ENCODE results near the gene NPW. TPM values are rescaled to one million over a fixed set of nuclear protein-coding genes. Genes with fewer than 3 reads are reported as not detected.

Gene NPW
- total and polyA plus RNA-seq, 3 donors from 2014 or later = 3.9 to 8.2 (median 7.3) TPM

- peaks cover 15% of the 10 kb centered on the region for H3K4me1 ChIP-seq
- no peaks in the 10 kb centered on the region for H3K9me3 ChIP-seq
- 7 to 17% methylated on average over 32 to 58 of the region's 58 CpGs for WGBS, 2 donors
- TF ChIP-seq, protein P1, sequence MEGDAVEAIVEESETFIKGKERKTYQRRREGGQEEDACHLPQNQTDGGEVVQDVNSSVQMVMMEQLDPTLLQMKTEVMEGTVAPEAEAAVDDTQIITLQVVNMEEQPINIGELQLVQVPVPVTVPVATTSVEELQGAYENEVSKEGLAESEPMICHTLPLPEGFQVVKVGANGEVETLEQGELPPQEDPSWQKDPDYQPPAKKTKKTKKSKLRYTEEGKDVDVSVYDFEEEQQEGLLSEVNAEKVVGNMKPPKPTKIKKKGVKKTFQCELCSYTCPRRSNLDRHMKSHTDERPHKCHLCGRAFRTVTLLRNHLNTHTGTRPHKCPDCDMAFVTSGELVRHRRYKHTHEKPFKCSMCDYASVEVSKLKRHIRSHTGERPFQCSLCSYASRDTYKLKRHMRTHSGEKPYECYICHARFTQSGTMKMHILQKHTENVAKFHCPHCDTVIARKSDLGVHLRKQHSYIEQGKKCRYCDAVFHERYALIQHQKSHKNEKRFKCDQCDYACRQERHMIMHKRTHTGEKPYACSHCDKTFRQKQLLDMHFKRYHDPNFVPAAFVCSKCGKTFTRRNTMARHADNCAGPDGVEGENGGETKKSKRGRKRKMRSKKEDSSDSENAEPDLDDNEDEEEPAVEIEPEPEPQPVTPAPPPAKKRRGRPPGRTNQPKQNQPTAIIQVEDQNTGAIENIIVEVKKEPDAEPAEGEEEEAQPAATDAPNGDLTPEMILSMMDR (IDR thresholded peaks at IDR 0.05) = no peak
- TF ChIP-seq POLR2A (IDR thresholded peaks at IDR 0.05) = no peak
- DNase-seq = no peak
- peak overlapping the region; percentile 77 to 79 for H3K4me3 ChIP-seq
- H3K36me3 ChIP-seq (ENCODE audit: low read depth, missing control alignments) = no peaks in the 10 kb centered on the region
- no peaks in the 10 kb centered on the region for H3K27me3 ChIP-seq
- intact Hi-C loops (cut with DNase I; ENCODE audit: low total_unique reads) = no loop called here
- H3K27ac ChIP-seq = peak overlapping the region in 1 of 2 donors; percentile 64
Observed at GRCh38 chr16:1984347-1985225, 35.0 kb upstream of the NPW start.

- TF ChIP-seq POLR2A (IDR thresholded peaks at IDR 0.05) = no peak
- TF ChIP-seq, protein P1 (IDR thresholded peaks at IDR 0.05) = no peak
- H3K36me3 ChIP-seq (ENCODE audit: low read depth, missing control alignments) = no peaks in the 10 kb centered on the region
- H3K27ac ChIP-seq = no peak overlapping the region
- H3K27me3 ChIP-seq = no peaks in the 10 kb centered on the region
- WGBS, 2 donors = 89 to 93% methylated on average over 5 to 14 of the region's 14 CpGs
- intact Hi-C loops (cut with DNase I; ENCODE audit: low total_unique reads) = no loop called here
- no peak for DNase-seq
- H3K4me3 ChIP-seq = no peak overlapping the region
- no peaks in the 10 kb centered on the region for H3K9me3 ChIP-seq
- H3K4me1 ChIP-seq = peaks cover 19% of the 10 kb centered on the region
Observed at GRCh38 chr16:1985466-1986150, 34.0 kb upstream of the NPW start.

DNA sequence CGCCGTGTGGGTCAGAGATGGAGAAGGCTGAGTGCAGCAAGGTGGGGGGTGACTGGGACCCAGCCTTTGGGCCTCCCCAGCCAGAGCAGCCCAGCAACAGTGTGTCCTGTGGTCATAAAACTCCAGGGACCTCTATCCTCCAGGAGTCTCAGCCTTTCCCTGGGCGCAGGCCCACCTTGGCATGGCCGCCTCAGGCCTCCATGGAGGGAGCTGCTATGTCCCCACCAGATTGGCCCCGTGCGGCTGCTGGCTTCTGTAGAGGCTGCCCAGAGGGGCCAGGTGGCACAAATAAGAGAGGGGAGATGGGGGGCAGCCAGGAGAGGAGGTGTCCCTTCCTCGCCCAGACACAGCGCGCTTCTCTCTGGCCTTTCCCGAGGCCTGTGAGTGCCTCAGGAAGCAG lies 32.4 kb upstream of the NPW start:
- intact Hi-C loops (cut with DNase I; ENCODE audit: low total_unique reads) = no loop called here
- DNase-seq = no peak
- no peaks in the 10 kb centered on the region for H3K9me3 ChIP-seq
- no peaks in the 10 kb centered on the region for H3K36me3 ChIP-seq (ENCODE audit: low read depth, missing control alignments)
- H3K4me1 ChIP-seq = peaks cover 24% of the 10 kb centered on the region
- H3K4me3 ChIP-seq = no peak overlapping the region
- 86% methylated on average over 10 of the region's 10 CpGs for WGBS, 2 donors
- H3K27me3 ChIP-seq = no peaks in the 10 kb centered on the region
- TF ChIP-seq, protein P1 (IDR thresholded peaks at IDR 0.05) = no peak
- no peak overlapping the region for H3K27ac ChIP-seq

DNA sequence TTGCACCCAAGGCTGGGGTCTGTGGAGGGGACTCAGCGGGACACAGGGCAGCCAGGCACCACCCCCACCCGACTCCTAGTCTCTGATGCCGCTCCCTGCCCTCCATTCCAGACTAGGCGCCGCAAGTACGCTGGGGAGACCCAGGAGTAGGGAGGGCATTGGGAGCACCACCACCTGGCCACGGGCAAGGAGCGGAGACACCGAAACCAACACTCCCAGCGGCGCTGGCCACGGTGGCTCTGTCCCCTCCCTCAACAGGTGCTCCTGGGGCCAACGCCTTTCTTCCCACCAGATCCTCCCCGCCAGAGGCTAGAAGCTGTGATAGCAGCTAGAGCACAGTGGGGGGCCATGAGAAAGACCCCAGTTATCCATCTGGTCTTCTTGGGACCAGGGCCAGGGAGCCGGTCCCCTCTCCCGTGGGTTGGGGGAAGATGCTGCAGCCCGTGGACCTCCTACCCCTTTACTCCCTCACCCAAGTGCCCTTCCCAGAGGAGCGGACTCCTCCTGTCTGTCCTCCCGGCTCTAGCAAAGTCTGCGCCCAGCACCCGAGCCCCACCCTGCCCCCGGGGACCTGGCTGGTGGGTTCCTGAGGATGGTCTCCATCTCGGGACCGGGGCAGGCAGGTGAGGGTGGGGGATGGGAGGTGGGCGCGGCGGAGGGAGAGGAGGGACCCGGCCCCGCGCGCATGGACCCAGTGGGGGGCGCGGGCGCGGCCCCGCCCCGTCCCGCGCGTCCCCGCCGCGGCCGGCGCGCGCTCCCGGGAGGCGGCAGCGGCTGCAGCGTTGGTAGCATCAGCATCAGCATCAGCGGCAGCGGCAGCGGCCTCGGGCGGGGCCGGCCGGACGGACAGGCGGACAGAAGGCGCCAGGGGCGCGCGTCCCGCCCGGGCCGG lies 30.1 kb upstream of the NPW start, which contains the start of gene SYNGR3:
Gene SYNGR3 (plus strand): TSS at position 762 of the 892 bp plus-strand sequence. CDS start 133 bp downstream, outside the sequence.
- H3K4me3 ChIP-seq = peak within 1 kb of the TSS; percentile 26 to 52
- no peak within 1 kb of the TSS for H3K27ac ChIP-seq
- no peaks in the 10 kb centered on the region for H3K9me3 ChIP-seq
- intact Hi-C loops (cut with DNase I; ENCODE audit: low total_unique reads) = no loop called here
- H3K27me3 ChIP-seq = no peaks in the 10 kb centered on the region
- H3K4me1 ChIP-seq = peaks cover 22% of the 10 kb centered on the region
- no peak for TF ChIP-seq POLR2A (IDR thresholded peaks at IDR 0.05)
- H3K36me3 ChIP-seq (ENCODE audit: low read depth, missing control alignments) = no peaks in the 10 kb centered on the region
- 0 to 10% methylated on average over 7 to 53 of the region's 67 CpGs for WGBS, 2 donors
- DNase-seq = no peak

DNA sequence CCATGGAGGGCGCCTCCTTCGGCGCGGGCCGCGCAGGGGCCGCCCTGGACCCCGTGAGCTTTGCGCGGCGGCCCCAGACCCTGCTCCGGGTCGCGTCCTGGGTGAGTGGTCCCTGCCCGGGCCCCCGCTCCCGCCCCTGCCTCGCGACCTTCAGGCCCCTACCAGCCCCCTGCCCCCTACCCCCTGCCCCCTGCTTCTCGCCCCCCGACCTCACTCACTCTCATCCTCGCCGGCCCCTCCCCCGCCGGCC lies 29.6 kb upstream of the NPW start:
- TF ChIP-seq, protein P1 (IDR thresholded peaks at IDR 0.05) = no peak
- no peak for TF ChIP-seq POLR2A (IDR thresholded peaks at IDR 0.05)
- H3K27ac ChIP-seq = no peak overlapping the region
- H3K4me3 ChIP-seq = peak overlapping the region; percentile 26 to 52
- no peaks in the 10 kb centered on the region for H3K9me3 ChIP-seq
- H3K36me3 ChIP-seq (ENCODE audit: low read depth, missing control alignments) = no peaks in the 10 kb centered on the region
- intact Hi-C loops (cut with DNase I; ENCODE audit: low total_unique reads) = no loop called here
- H3K27me3 ChIP-seq = no peaks in the 10 kb centered on the region
- no peak for DNase-seq
- WGBS, 2 donors = 1% methylated on average over 25 of the region's 25 CpGs; no CpG with 5 or more reads in 1 of the 2 donors
- H3K4me1 ChIP-seq = peaks cover 17% of the 10 kb centered on the region
